ACC112 (cell line): ENCODE results near the gene MLH1.
"Not testable (repeated sequence)": the region's sequence is repeated elsewhere in the genome, so short reads cannot be mapped to it uniquely, and the experiment has no call there.

ENCODE experiments used
- H2AFZ ChIP-seq: fragments of 200-600 bp; sonication (generic); one replicate; pipeline ENCODE4 v1.6.0; 2017; ENCODE audit warnings: antibody characterized with exemption, low read length; ENCODE audit not compliant: unreplicated experiment
- H3K27ac ChIP-seq: fragments of 200-600 bp; sonication (generic); 2 replicates; pipeline ENCODE4 v1.5.1; 2014; ENCODE audit warnings: low read depth, mild to moderate bottlenecking, antibody characterized with exemption, low read length, moderate library complexity
- H3K27me3 ChIP-seq: fragments of 200-600 bp; sonication (generic); 2 replicates; pipeline ENCODE4 v1.6.1; 2014; ENCODE audit warnings: mild to moderate bottlenecking, antibody characterized with exemption, low read length, moderate library complexity, mixed read lengths; ENCODE audit not compliant: insufficient read depth
- H3K36me3 ChIP-seq: fragments of 200-600 bp; sonication (generic); 2 replicates; pipeline ENCODE4 v1.6.1; 2016; ENCODE audit warnings: mild to moderate bottlenecking, antibody characterized with exemption, low read length, moderate library complexity, mixed read lengths; ENCODE audit not compliant: insufficient read depth
- H3K4me1 ChIP-seq: fragments of 200-600 bp; sonication (generic); one replicate; pipeline ENCODE4 v1.6.1; 2016; ENCODE audit warnings: low read length, mixed read lengths; ENCODE audit not compliant: insufficient read depth, unreplicated experiment, control insufficient read depth
- H3K4me3 ChIP-seq: fragments of 200-600 bp; sonication (generic); 2 replicates; pipeline ENCODE4 v1.5.1; 2014; ENCODE audit warnings: mild to moderate bottlenecking, low read depth, low read length
- H3K79me2 ChIP-seq: fragments of 200-600 bp; sonication (generic); one replicate; pipeline ENCODE4 v1.6.0; 2016; ENCODE audit warnings: low read length; ENCODE audit not compliant: control insufficient read depth, unreplicated experiment, insufficient read depth

Gene MLH1

DNA sequence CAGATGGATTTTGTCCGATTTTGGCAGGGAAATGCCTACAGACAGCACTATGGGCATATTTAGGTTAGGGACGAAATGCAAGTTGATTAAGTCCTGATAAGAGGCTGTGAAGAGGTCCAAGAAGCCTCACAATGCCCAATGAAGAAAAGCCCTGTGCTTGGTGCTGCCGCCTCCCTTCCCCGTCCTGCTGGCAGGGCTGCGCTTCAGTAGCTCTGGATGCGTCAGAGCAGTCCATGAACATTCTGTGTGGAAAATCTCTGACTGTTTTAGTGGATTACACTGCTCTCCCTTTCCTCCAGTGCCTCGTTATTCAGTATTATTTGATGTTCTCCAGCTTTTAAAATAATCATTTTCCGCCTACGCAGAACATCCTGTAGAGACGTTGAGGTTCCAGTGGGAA, 39.6 kb downstream of the MLH1 start:
- H3K27ac ChIP-seq, result no peak overlapping the region
- H3K27me3 ChIP-seq, result no peaks in the 10 kb centered on the region
- H3K36me3 ChIP-seq, result peaks cover 69% of the 10 kb centered on the region
- H3K79me2 ChIP-seq, result peaks cover 2% of the 10 kb centered on the region
- peaks cover 5% of the 10 kb centered on the region for H3K4me1 ChIP-seq
- no peak overlapping the region for H3K4me3 ChIP-seq
- no peak overlapping the region for H2AFZ ChIP-seq

DNA sequence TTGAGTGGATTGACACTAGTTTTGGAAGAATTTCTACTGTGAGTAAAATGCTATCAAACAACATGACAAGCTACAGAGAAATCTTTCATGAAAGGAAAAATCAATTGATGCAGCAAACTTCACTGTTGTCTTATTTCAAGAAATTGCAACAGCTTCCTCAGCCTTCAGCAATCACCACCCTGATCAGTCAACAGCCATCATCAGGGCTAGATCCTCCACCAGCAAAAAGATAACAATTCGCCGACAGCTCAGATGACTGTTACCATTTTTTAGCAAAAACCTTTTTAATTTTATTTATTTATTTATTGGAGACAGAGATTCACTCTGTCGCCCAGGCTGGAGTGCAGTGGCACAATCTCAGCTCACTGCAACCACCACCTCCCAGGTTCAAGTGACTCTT, 44.0 kb downstream of the MLH1 start:
- Histone ChIP-seq H3K79me2 (no peaks in the 10 kb centered on the region), H3K27me3 (no peaks in the 10 kb centered on the region), H3K27ac (no peak overlapping the region), H3K4me3 (no peak overlapping the region), H3K36me3 (peaks cover 61% of the 10 kb centered on the region), H2AFZ (no peak overlapping the region), H3K4me1 (peaks cover 5% of the 10 kb centered on the region)

- H3K79me2 ChIP-seq, result no peaks in the 10 kb centered on the region
- no peaks in the 10 kb centered on the region for H3K4me1 ChIP-seq
- H2AFZ ChIP-seq, result no peak overlapping the region
- no peaks in the 10 kb centered on the region for H3K27me3 ChIP-seq
- H3K36me3 ChIP-seq, result peaks cover 46% of the 10 kb centered on the region
- no peak overlapping the region for H3K27ac ChIP-seq
- no peak overlapping the region for H3K4me3 ChIP-seq
Observed at GRCh38 chr3:37039161-37039846, 46.0 kb downstream of the MLH1 start.

DNA sequence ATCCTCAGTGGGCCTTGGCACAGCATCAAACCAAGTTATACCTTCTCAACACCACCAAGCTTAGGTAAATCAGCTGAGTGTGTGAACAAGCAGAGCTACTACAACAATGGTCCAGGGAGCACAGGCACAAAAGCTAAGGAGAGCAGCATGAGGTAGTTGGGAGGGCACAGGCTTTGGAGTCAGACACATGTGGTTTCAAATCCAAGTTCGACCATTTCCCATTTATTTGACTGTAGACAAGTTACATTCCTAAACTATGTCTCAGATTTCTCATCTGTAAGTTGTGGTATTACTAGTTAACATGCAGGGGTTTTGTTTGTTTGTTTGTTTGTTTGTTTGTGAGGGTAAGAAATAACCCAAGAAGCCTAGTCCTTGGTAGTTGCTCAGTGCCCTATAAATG, 46.9 kb downstream of the MLH1 start:
- Histone ChIP-seq H3K4me1 (no peaks in the 10 kb centered on the region), H3K27ac (no peak overlapping the region), H3K4me3 (no peak overlapping the region), H2AFZ (no peak overlapping the region), H3K27me3 (no peaks in the 10 kb centered on the region), H3K79me2 (no peaks in the 10 kb centered on the region), H3K36me3 (peaks cover 37% of the 10 kb centered on the region)

- H3K36me3 ChIP-seq, result peaks cover 23% of the 10 kb centered on the region
- H3K4me1 ChIP-seq, result no peaks in the 10 kb centered on the region
- H3K27ac ChIP-seq, result no peak overlapping the region
- H3K79me2 ChIP-seq, result no peaks in the 10 kb centered on the region
- H2AFZ ChIP-seq, result no peak overlapping the region
- H3K27me3 ChIP-seq, result no peaks in the 10 kb centered on the region
- H3K4me3 ChIP-seq, result no peak overlapping the region
Observed at GRCh38 chr3:37041546-37042195, 48.4 kb downstream of the MLH1 start.

- peaks cover 24% of the 10 kb centered on the region for H3K36me3 ChIP-seq
- not testable (repeated sequence) for H3K27ac ChIP-seq, H3K4me1 ChIP-seq, H3K4me3 ChIP-seq, H3K27me3 ChIP-seq, H3K79me2 ChIP-seq, H2AFZ ChIP-seq
Observed at GRCh38 chr3:37042712-37043111, 49.4 kb downstream of the MLH1 start.

DNA sequence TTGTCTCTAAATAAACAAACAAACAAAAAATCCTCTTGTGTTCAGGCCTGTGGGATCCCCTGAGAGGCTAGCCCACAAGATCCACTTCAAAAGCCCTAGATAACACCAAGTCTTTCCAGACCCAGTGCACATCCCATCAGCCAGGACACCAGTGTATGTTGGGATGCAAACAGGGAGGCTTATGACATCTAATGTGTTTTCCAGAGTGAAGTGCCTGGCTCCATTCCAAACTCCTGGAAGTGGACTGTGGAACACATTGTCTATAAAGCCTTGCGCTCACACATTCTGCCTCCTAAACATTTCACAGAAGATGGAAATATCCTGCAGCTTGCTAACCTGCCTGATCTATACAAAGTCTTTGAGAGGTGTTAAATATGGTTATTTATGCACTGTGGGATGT, 57.0 kb downstream of the MLH1 start:
- Histone ChIP-seq H3K27me3 (no peaks in the 10 kb centered on the region), H3K27ac (no peak overlapping the region), H3K79me2 (no peaks in the 10 kb centered on the region), H3K4me3 (no peak overlapping the region), H2AFZ (no peak overlapping the region), H3K36me3 (peaks cover 36% of the 10 kb centered on the region), H3K4me1 (peaks cover 17% of the 10 kb centered on the region)

GRCh38 chr3:37052860-37053259, 59.5 kb downstream of the MLH1 start:
- Histone ChIP-seq H3K36me3 (peaks cover 27% of the 10 kb centered on the region), H3K27ac (no peak overlapping the region), H3K4me1 (peaks cover 25% of the 10 kb centered on the region)

DNA sequence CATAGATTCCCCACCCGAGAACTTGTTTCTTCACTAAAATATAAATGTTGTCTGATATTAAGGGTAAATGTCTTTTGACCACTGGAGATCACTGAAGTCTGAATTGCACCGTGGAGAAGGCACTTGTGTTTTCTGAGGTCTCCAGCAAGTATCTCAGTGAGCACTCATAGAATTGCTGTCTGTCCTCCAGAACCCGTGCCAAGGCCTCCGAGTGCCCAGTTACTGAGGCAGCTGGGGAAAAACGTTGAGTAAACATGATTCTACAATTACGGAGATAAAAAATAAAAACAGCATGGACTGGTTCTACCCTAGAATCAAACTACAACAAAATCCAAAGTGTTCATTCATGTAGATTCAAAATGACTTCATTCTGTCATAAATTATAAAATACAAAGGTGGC, 60.0 kb downstream of the MLH1 start:
- H3K4me3 ChIP-seq, result no peak overlapping the region
- peaks cover 26% of the 10 kb centered on the region for H3K36me3 ChIP-seq
- no peaks in the 10 kb centered on the region for H3K27me3 ChIP-seq
- no peaks in the 10 kb centered on the region for H3K79me2 ChIP-seq
- H3K27ac ChIP-seq, result peak overlapping the region; percentile 85
- H2AFZ ChIP-seq, result no peak overlapping the region
- peaks cover 25% of the 10 kb centered on the region for H3K4me1 ChIP-seq

More at GRCh38 chr3:37052860-37053259, 59.5 kb downstream of the MLH1 start:
- Histone ChIP-seq H3K79me2 (no peaks in the 10 kb centered on the region), H2AFZ (no peak overlapping the region), H3K4me3 (no peak overlapping the region), H3K27me3 (no peaks in the 10 kb centered on the region)

DNA sequence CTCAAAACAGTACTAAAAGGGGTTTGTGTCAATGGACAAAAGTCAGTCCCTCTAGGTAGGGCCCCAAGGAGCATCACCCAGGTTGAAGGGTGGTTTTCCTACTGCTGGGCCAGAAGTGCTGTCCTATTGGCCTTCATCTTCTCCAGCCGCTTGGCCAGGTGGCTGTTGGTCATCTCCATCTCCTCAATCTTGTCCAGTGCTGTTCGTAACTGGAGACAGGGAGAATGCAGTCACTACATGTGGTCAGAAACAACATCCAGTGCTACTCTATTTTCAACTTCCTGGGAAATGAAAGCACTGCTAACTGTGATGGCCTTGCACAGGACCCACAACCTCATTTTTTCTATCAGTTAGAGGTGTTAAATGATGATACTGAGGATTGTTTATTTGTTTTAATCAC, 60.4 kb downstream of the MLH1 start:
- H3K4me1 ChIP-seq, result peaks cover 25% of the 10 kb centered on the region
- H3K79me2 ChIP-seq, result no peaks in the 10 kb centered on the region
- peak overlapping the region; percentile 85 for H3K27ac ChIP-seq
- no peak overlapping the region for H3K4me3 ChIP-seq
- peaks cover 22% of the 10 kb centered on the region for H3K36me3 ChIP-seq
- no peaks in the 10 kb centered on the region for H3K27me3 ChIP-seq
- no peak overlapping the region for H2AFZ ChIP-seq

GRCh38 chr3:37054370-37054769, 61.1 kb downstream of the MLH1 start:
- no peaks in the 10 kb centered on the region for H3K27me3 ChIP-seq
- H3K4me1 ChIP-seq, result peaks cover 25% of the 10 kb centered on the region
- H3K79me2 ChIP-seq, result no peaks in the 10 kb centered on the region
- no peak overlapping the region for H2AFZ ChIP-seq
- H3K27ac ChIP-seq, result peak overlapping the region; percentile 85
- H3K36me3 ChIP-seq, result peaks cover 17% of the 10 kb centered on the region
- H3K4me3 ChIP-seq, result no peak overlapping the region
